Measurements from ENCODE around the gene DNAAF6. TPM values are rescaled to one million over a fixed set of nuclear protein-coding genes. Genes with fewer than 3 reads are reported as not detected.
"Not testable (repeated sequence)": the region's sequence is repeated elsewhere in the genome, so short reads cannot be mapped to it uniquely, and the experiment has no call there.

The DNAAF6 gene
- total RNA-seq, 1 donor from 2014 or later: not detected

DNA sequence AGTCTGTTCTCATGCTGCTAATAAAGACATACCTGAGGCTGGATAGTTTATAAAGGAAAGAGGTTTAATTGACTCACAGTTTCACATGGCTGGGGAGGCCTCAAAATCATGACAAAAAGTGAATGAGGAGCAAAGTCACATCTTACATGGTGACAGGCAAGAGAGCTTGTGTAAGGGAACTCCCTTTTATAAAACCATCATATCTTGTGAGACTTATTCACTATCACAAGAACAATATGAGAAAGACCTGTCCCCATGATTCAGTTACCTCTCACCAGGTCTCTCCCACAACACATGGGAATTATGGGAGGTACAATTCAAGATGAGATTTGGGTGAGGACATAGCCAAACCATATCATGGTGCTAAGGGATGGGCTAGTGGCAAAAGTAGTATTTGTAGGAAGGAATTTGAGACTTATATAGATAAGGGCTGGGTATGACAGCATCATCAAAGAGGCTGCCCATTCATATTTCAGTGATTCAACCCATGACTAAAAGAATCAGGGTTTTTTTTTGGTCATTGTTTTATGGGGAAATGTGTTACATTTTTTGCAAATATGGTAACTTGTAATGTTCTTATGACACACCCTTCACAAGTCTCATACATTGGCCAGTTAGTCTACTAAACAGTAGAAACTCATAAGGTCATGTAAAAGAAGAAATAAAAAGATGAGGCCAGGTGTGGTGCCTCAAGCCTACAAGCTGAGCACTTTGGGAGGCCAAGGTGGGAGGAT is 34.9 kb upstream of the DNAAF6 start:
- no peaks in the 10 kb centered on the region for H3K27me3 Mint-ChIP-seq
- H3K4me3 Mint-ChIP-seq: no peak overlapping the region
- DNase-seq (ENCODE audit: extremely low spot score, unreplicated experiment): no peak
- H3K4me1 Mint-ChIP-seq (ENCODE audit: unreplicated experiment): no peaks in the 10 kb centered on the region
- H3K36me3 Mint-ChIP-seq: no peaks in the 10 kb centered on the region
- no peak overlapping the region for H3K27ac Mint-ChIP-seq
- TF ChIP-seq, protein P1, sequence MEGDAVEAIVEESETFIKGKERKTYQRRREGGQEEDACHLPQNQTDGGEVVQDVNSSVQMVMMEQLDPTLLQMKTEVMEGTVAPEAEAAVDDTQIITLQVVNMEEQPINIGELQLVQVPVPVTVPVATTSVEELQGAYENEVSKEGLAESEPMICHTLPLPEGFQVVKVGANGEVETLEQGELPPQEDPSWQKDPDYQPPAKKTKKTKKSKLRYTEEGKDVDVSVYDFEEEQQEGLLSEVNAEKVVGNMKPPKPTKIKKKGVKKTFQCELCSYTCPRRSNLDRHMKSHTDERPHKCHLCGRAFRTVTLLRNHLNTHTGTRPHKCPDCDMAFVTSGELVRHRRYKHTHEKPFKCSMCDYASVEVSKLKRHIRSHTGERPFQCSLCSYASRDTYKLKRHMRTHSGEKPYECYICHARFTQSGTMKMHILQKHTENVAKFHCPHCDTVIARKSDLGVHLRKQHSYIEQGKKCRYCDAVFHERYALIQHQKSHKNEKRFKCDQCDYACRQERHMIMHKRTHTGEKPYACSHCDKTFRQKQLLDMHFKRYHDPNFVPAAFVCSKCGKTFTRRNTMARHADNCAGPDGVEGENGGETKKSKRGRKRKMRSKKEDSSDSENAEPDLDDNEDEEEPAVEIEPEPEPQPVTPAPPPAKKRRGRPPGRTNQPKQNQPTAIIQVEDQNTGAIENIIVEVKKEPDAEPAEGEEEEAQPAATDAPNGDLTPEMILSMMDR (conservative IDR thresholded peaks at IDR 0.05): no peak
- H3K9me3 Mint-ChIP-seq: no peaks in the 10 kb centered on the region

DNA sequence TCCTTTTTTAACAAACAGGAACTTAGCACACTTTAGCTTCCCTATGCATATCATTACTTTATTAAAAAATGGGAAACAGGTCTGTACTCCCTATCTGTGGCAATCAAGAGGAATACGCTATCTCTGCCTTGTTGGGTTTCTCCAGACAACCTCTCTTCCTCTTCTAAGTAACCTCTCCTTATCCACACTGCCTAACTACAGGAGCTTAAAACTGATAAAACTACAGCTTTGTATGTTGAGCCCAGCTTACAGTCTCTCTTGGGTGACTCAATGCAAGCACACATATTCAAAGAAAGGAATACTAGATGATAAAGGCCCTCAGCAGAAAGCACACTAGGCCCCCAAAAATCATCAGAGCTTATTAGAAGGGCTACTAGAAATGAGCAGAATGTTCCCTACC is 9.1 kb upstream of the DNAAF6 start:
- no peaks in the 10 kb centered on the region for H3K36me3 Mint-ChIP-seq
- no peaks in the 10 kb centered on the region for H3K27me3 Mint-ChIP-seq
- DNase-seq (ENCODE audit: extremely low spot score, unreplicated experiment): no peak
- H3K4me3 Mint-ChIP-seq: no peak overlapping the region
- TF ChIP-seq, protein P1 (conservative IDR thresholded peaks at IDR 0.05): no peak
- no peak overlapping the region for H3K27ac Mint-ChIP-seq
- no peaks in the 10 kb centered on the region for H3K4me1 Mint-ChIP-seq (ENCODE audit: unreplicated experiment)
- H3K9me3 Mint-ChIP-seq: no peaks in the 10 kb centered on the region

DNA sequence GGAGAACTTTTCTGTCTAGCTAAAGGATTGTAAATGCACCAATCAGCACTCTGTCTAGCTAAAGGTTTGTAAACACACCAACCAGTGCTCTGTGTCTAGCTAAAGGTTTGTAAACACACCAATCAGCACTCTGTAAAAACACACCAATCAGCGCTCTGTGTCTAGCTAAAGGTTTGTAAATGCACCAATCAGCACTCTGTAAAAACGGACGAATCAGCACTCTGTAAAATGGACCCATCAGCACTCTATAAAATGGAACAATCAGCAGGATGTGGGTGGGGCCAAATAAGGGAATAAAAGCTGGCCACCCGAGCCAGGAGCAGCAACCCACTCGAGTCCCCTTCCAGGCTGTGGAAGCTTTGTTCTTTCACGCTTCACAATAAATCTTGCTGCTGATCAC is 8.3 kb upstream of the DNAAF6 start:
- not testable (repeated sequence) for H3K27ac Mint-ChIP-seq; H3K27me3 Mint-ChIP-seq; H3K9me3 Mint-ChIP-seq; H3K4me1 Mint-ChIP-seq (ENCODE audit: unreplicated experiment); DNase-seq (ENCODE audit: extremely low spot score, unreplicated experiment); H3K4me3 Mint-ChIP-seq; H3K36me3 Mint-ChIP-seq

DNA sequence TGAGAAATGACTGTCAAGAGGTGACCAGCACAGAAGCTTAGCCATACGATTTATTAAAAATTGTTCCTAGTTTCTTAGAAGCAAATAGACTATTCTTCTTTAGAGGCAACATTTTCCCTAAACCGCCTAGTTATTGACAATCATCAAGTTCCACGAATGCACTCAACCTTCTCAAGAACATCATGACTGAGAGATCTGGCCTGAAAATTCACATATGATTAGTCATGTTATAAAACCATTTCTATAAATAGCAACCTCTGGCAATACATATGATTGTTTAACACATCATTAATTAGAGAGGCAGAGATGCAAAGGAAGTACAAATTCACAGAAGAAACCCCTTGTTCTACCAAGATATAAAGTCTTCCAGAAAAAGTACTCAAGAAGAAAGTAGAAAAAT is 6.9 kb upstream of the DNAAF6 start:
- Mint-ChIP-seq H3K27ac (no peak overlapping the region), H3K4me1 (ENCODE audit: unreplicated experiment) (no peaks in the 10 kb centered on the region), H3K27me3 (no peaks in the 10 kb centered on the region), H3K9me3 (no peaks in the 10 kb centered on the region), H3K36me3 (no peaks in the 10 kb centered on the region), H3K4me3 (no peak overlapping the region)
- TF ChIP-seq, protein P1 (conservative IDR thresholded peaks at IDR 0.05): no peak
- DNase-seq (ENCODE audit: extremely low spot score, unreplicated experiment): no peak

DNA sequence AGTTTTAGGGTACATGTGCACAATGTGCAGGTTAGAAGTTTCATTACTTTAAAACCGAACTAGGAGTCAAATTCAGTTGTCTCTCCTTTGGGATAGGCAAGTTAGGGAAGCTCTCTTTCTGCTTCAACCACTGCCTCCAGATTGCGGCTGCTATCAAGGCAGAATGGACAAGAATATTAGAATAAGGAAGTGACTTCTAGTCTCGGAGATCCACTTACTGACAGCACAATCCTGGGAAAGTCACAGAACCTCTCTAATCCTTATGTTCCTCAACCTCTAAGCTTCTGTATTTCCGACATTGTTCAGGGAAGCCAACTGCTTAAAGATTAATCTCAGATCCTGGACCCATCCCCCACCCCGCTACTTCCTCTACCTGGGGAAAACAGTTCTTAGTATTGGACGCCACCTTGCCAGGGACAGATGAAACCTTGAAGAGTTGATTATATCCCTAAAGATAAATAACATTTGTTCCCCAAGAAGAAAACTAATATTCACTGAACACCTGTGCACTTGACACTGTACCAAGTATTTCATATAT is 2.3 kb upstream of the DNAAF6 start:
- H3K27ac Mint-ChIP-seq: no peak overlapping the region
- no peaks in the 10 kb centered on the region for H3K27me3 Mint-ChIP-seq
- H3K4me3 Mint-ChIP-seq: no peak overlapping the region
- TF ChIP-seq, protein P1 (conservative IDR thresholded peaks at IDR 0.05): no peak
- no peaks in the 10 kb centered on the region for H3K4me1 Mint-ChIP-seq (ENCODE audit: unreplicated experiment)
- H3K36me3 Mint-ChIP-seq: no peaks in the 10 kb centered on the region
- no peaks in the 10 kb centered on the region for H3K9me3 Mint-ChIP-seq
- no peak for DNase-seq (ENCODE audit: extremely low spot score, unreplicated experiment)

DNA sequence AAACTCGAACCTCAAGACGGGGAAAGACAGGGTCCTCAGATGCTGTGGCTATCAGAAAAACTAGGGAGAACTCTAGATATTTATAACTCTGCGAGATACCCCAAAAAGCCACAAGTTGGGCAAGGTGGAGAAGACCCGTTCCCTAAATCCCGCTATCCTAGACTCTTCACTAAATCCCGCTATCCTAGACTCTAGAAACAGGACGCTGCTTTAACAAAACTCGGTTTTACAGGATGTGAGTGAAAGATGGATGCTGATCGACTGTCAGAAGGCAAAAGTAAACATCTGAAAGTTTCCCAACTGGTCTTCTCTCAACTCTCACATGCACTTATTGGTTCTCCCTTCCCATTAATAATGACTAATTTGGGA is 270 bp downstream of the DNAAF6 start:
- Mint-ChIP-seq H3K27ac (no peak overlapping the region), H3K27me3 (no peaks in the 10 kb centered on the region), H3K9me3 (no peaks in the 10 kb centered on the region), H3K4me3 (peak overlapping the region; percentile 93), H3K4me1 (ENCODE audit: unreplicated experiment) (no peaks in the 10 kb centered on the region), H3K36me3 (no peaks in the 10 kb centered on the region)
- no peak for DNase-seq (ENCODE audit: extremely low spot score, unreplicated experiment)
- TF ChIP-seq, protein P1 (conservative IDR thresholded peaks at IDR 0.05): no peak
